MG63 (cell line): ENCODE measurements around the gene APOE. TPM values are rescaled to one million over a fixed set of nuclear protein-coding genes. Genes with fewer than 3 reads are reported as not detected.
A peak's percentile ranks its signal among the peaks of the same experiment; 100 is the strongest.

Experiments used
- DNase-seq: peaks from one replicate; pipeline ENCODE4 v3.0.0-alpha.2; 2020
- H3K27me3 ChIP-seq: fragments of 250-450 bp; sonication (Bioruptor Pico); 2 replicates; pipeline ENCODE4 v1.5.1; 2020; ENCODE audit warnings: mild to moderate bottlenecking, moderate library complexity
- H3K36me3 ChIP-seq: fragments of 250-450 bp; sonication (Bioruptor Pico); 2 replicates; pipeline ENCODE4 v1.5.1; 2020; ENCODE audit warnings: mild to moderate bottlenecking, moderate library complexity
- H3K4me3 ChIP-seq: fragments of 250-450 bp; sonication (Bioruptor Pico); 2 replicates; pipeline ENCODE4 v1.5.1; 2020; ENCODE audit warnings: mild to moderate bottlenecking, moderate library complexity
- H3K9me3 ChIP-seq: fragments of 250-450 bp; sonication (Bioruptor Pico); 2 replicates; pipeline ENCODE4 v1.5.1; 2020; ENCODE audit warnings: mild to moderate bottlenecking, moderate library complexity
- total RNA-seq: library from RNA; depleted of rRNA; stranded (reverse); fragments of >200 nt; shearing (Covaris generic); gene quantifications from 2 replicates; pipeline ENCODE4 v1.2.3, GENCODE V29; 2014; ENCODE audit warnings: low replicate concordance; rRNA removed

APOE gene
- total RNA-seq, 1 experiment from 2014 or later, result 3.2 TPM

GRCh38 chr19:44955505-44956439, 50.2 kb downstream of the APOE start:
- Histone ChIP-seq H3K9me3 (no peaks in the 10 kb centered on the region), H3K27me3 (no peaks in the 10 kb centered on the region), H3K36me3 (peaks cover 38% of the 10 kb centered on the region), H3K4me3 (peak overlapping the region; percentile 99)
- no peak for DNase-seq

- Histone ChIP-seq H3K27me3 (no peaks in the 10 kb centered on the region), H3K9me3 (no peaks in the 10 kb centered on the region), H3K4me3 (no peak overlapping the region), H3K36me3 (peaks cover 50% of the 10 kb centered on the region)
- no peak for DNase-seq
Measured at GRCh38 chr19:44957526-44957925, 51.9 kb downstream of the APOE start.

- Histone ChIP-seq H3K4me3 (no peak overlapping the region), H3K36me3 (peaks cover 54% of the 10 kb centered on the region), H3K9me3 (no peaks in the 10 kb centered on the region), H3K27me3 (no peaks in the 10 kb centered on the region)
- no peak for DNase-seq
Measured at GRCh38 chr19:44958090-44958489, 52.5 kb downstream of the APOE start.

Other genes with a start within 250 kb of the APOE start
- 0.47 and 0.69 TPM in 2 replicates for gene CEACAM19, start 234.3 kb upstream of the APOE start, total RNA-seq
- 0.92 TPM in 1 of 2 replicates, not detected in the other for gene CEACAM16, start 206.6 kb upstream of the APOE start, total RNA-seq
- gene BCL3, start 157.1 kb upstream of the APOE start, total RNA-seq, result 2.2 and 3.6 TPM in 2 replicates
- gene CBLC, start 127.9 kb upstream of the APOE start, total RNA-seq, result not detected in 2 replicates
- gene BCAM, start 96.7 kb upstream of the APOE start, total RNA-seq, result 4.1 and 6.1 TPM in 2 replicates
- 23.6 and 38.2 TPM in 2 replicates for gene NECTIN2, start 59.5 kb upstream of the APOE start, total RNA-seq
- gene TOMM40, start 14.5 kb upstream of the APOE start, total RNA-seq, result 265 and 461 TPM in 2 replicates
- gene APOC1, start 8.8 kb downstream of the APOE start, total RNA-seq, result not detected in 2 replicates
- gene APOC4, start 36.4 kb downstream of the APOE start, total RNA-seq, result not detected in 2 replicates
- not detected in 2 replicates for gene APOC2, start 40.3 kb downstream of the APOE start, total RNA-seq
- gene CLPTM1, start 49.6 kb downstream of the APOE start, total RNA-seq, result 5.2 and 14.0 TPM in 2 replicates
- gene RELB, start 95.7 kb downstream of the APOE start, total RNA-seq, result 8.5 and 16.8 TPM in 2 replicates
- gene CLASRP, start 133.2 kb downstream of the APOE start, total RNA-seq, result 22.7 and 25.1 TPM in 2 replicates
- not detected in 2 replicates for gene ZNF296, start 170.7 kb downstream of the APOE start, total RNA-seq
- gene GEMIN7, start 173.5 kb downstream of the APOE start, total RNA-seq, result 28.2 and 73.6 TPM in 2 replicates
- 18.1 and 33.1 TPM in 2 replicates for gene PPP1R37, start 187.4 kb downstream of the APOE start, total RNA-seq